G401 (cell line): Measurements from ENCODE around the gene CYP4F12. TPM values are rescaled to one million over a fixed set of nuclear protein-coding genes. Genes with fewer than 3 reads are reported as not detected.

Experiments used
- DNase-seq: peaks from one replicate; pipeline ENCODE4 v3.0.0-alpha.2; 2015; ENCODE audit warnings: low spot score
- in situ Hi-C: cut with HindIII; loops from 2 replicates; pipeline ENCODE4 v1.10.0; 2016; ENCODE audit warnings: low sequenced_read_pairs, mixed read lengths
- total RNA-seq: library from RNA; depleted of rRNA; stranded (reverse); fragments of >200 nt; shearing (Covaris generic); gene quantifications from 2 replicates; pipeline ENCODE4 v1.2.3, GENCODE V29; 2014; rRNA removed

The CYP4F12 gene, protein sequence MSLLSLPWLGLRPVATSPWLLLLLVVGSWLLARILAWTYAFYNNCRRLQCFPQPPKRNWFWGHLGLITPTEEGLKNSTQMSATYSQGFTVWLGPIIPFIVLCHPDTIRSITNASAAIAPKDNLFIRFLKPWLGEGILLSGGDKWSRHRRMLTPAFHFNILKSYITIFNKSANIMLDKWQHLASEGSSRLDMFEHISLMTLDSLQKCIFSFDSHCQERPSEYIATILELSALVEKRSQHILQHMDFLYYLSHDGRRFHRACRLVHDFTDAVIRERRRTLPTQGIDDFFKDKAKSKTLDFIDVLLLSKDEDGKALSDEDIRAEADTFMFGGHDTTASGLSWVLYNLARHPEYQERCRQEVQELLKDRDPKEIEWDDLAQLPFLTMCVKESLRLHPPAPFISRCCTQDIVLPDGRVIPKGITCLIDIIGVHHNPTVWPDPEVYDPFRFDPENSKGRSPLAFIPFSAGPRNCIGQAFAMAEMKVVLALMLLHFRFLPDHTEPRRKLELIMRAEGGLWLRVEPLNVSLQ
- 5.3 and 19.4 TPM in 2 replicates for total RNA-seq

DNA sequence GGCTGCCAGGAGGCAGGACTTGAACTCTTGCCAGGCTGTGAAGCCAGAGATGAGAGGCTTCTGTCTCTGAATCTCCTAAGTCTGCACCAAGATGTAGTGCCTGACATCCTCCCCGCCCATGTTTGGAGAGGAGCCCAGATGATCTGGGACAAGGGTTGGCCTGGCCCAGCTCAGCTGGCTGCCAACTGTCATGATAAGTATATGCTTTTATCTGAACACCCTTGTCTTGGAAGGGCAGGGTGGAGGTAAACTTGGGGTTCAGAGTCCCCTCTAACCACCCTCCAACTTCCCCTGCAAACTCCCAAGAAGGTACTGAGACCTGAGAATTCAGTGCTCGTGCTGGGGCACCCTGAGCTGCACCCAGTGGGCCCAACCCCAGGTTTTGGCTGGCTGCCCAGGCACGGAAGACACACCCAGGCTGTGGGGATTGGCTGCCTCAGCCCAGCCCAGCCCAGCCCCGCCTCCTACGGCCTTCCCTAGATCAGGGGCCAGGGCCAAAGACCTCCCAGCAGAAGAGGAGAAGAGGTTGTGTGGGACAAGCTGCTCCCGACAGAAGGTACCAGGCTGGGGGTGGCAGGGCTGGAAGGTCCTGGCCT, at the start of gene CYP4F12:
Gene CYP4F12 (plus strand): TSS at position 508 of the 596 bp plus-strand sequence. CDS start 443 bp downstream, outside the sequence.
- DNase-seq: peak; percentile 8
- in situ Hi-C loops: no loop called here

GRCh38 chr19:15623711-15624318, 49.1 kb upstream of the CYP4F12 start:
- no peak for DNase-seq
- in situ Hi-C loops: no loop called here

- DNase-seq: no peak
- in situ Hi-C loops: no loop called here
Observed at GRCh38 chr19:15628236-15629002, 44.5 kb upstream of the CYP4F12 start.

- DNase-seq: peak; percentile 65
- in situ Hi-C loops: no loop called here
Observed at GRCh38 chr19:15629003-15629880, 43.6 kb upstream of the CYP4F12 start.

DNA sequence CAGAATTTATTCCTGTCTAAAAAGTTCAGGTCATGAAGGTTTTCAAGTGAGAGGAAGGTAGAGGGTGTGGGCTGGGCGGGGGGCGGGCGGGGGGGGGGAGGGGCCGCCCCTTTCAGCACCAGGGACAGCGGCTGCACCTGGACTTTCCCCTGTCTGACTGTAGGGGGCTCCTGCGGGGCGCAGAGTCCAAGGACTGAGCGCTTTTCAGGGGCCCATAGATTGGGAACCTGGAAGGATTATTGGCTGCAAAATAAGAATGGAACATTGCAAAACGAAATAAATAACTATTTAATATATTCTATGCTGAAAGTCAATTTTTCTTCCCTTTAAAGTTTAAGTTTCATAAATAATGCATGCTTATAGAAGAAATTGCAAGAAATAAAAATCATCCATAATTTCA, 41.1 kb upstream of the CYP4F12 start:
- DNase-seq: peak; percentile 12
- in situ Hi-C loops: no loop called here

GRCh38 chr19:15633082-15633835, 39.6 kb upstream of the CYP4F12 start:
- no peak for DNase-seq
- in situ Hi-C loops: no loop called here

GRCh38 chr19:15634105-15634504, 38.8 kb upstream of the CYP4F12 start:
- in situ Hi-C loops: no loop called here
- DNase-seq: no peak

- in situ Hi-C loops: no loop called here
- DNase-seq: no peak
Observed at GRCh38 chr19:15635016-15635805, 37.7 kb upstream of the CYP4F12 start.

GRCh38 chr19:15636026-15636425, 36.9 kb upstream of the CYP4F12 start:
- no peak for DNase-seq
- in situ Hi-C loops: no loop called here

DNA sequence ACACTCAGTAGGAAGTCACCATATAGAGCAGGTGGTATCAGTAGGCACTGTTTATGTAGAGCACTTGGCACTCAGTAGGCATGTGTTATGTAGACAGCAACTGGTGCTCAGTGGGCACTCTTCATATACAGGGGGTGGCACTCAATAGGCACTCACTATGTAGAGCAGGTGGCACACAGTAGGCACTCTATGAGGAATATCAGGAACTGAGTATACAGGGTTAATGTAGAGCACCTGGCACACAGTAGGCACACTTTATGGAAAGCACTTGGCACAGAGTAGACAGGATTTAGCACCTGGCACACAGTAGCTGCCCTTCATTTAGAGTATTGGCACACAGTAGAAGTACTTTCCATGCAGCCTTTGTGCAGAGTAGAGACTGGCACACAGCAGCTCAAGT, 33.3 kb upstream of the CYP4F12 start:
- no peak for DNase-seq
- in situ Hi-C loops: no loop called here

DNA sequence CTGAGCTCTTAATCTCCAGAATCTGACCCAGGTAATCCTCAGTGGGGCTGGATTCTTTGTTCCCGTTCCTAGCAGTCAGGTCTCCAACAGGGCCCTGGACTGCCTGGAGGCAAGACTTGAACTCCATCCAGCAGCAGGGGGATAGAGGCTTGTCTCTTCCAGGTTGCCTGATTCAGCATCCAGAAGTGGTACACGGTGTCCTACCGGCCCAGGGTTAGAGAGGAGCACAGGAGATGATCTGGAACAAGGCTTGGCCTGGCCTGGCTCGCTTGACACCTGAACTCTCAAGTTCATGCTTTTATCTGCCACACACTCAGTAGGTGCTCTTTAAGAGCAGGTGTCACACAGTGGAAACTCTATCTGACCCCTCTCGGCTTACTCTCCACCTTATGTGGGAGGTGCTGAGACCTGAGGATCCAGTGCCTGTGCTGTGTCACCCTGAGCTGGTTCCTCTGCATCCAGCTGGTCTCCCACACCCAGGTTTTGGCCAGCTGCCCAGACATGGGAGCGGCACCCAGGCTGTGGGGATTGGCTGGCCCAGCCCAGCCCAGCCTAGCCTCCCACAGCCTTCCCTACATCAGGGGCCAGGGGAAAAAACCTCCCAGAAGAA, 32.5 kb upstream of the CYP4F12 start, which contains the start of gene CYP4F3:
Gene CYP4F3 (plus strand): TSS at position 604 of the 610 bp plus-strand sequence. CDS start 519 bp downstream, outside the sequence.
- no peak for DNase-seq
- in situ Hi-C loops: no loop called here

DNA sequence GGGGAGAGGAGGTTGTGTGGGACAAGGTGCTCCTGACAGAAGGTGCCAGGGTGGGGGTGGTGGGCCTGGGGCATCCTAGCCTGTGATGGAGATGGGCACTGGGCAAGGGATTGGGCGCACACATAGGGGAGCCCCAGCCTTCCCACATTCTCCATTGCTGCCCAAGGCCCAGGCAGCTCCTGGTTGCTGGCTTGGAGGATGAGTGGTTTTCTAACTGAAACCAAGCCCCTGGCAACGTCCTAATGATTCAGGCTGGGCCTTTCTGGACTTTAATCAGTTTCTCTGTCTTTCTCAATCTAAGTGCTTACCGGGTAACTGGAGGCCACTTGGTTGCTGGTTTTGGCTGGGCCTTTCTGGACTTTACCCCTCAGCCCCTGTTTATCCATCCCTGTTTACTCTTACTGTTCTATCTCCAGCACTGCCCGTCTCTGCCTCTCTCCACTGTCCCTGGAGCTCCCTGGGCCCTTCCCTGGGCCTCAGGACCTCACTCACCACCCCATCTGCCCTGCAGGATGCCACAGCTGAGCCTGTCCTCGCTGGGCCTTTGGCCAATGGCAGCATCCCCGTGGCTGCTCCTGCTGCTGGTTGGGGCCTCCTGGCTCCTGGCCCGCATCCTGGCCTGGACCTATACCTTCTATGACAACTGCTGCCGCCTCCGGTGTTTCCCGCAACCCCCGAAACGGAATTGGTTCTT, 31.8 kb upstream of the CYP4F12 start:
- in situ Hi-C loops: no loop called here
- DNase-seq: no peak

- in situ Hi-C loops: no loop called here
- DNase-seq: no peak
Observed at GRCh38 chr19:15641901-15642491, 30.9 kb upstream of the CYP4F12 start.

- no peak for DNase-seq
- in situ Hi-C loops: no loop called here
Observed at GRCh38 chr19:15642807-15643206, 30.1 kb upstream of the CYP4F12 start.

DNA sequence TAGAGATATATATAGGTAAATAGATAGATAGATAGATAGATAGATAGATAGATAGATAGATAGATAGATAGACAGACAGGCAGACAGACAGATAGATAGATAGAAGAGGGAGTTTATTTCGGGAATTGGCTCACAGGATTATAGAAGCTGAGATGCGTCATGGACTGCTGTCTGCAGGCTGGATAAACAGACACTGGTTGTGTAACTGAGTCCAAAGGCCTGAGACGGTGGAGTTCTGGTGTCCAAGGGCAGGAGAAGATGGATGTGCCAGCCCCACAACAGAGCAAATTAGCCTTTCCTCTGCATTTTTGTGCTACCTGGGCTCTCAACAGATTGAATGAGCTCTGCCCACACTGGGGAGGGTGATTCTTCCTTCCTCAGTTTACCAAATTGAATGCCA, 29.5 kb upstream of the CYP4F12 start:
- no peak for DNase-seq
- in situ Hi-C loops: no loop called here
